Activated naive CD4-positive, alpha-beta T cell treated with anti-CD3 and anti-CD28 coated beads, Interleukin-2, amount 50 U/mL, for 24 hours (primary cell): ENCODE results near the gene PLAAT2.
"Not testable (repeated sequence)": the region's sequence is repeated elsewhere in the genome, so short reads cannot be mapped to it uniquely, and the experiment has no call there.

Source experiments
- H3K27ac Mint-ChIP-seq: one replicate; pipeline ENCODE4 v1.8.0; 2021; ENCODE audit warnings: mild to moderate bottlenecking, mixed read lengths
- H3K27me3 Mint-ChIP-seq: one replicate; pipeline ENCODE4 v1.8.0; 2021; ENCODE audit warnings: mixed read lengths
- H3K36me3 Mint-ChIP-seq: one replicate; pipeline ENCODE4 v1.8.0; 2021; ENCODE audit warnings: mixed read lengths
- H3K4me1 Mint-ChIP-seq: one replicate; pipeline ENCODE4 v1.8.0; 2021; ENCODE audit warnings: mixed read lengths
- H3K4me3 Mint-ChIP-seq: one replicate; pipeline ENCODE4 v1.8.0; 2021; ENCODE audit warnings: mild to moderate bottlenecking, mixed read lengths
- H3K9me3 Mint-ChIP-seq: one replicate; pipeline ENCODE4 v1.8.0; 2021; ENCODE audit warnings: mixed read lengths

The PLAAT2 gene

DNA sequence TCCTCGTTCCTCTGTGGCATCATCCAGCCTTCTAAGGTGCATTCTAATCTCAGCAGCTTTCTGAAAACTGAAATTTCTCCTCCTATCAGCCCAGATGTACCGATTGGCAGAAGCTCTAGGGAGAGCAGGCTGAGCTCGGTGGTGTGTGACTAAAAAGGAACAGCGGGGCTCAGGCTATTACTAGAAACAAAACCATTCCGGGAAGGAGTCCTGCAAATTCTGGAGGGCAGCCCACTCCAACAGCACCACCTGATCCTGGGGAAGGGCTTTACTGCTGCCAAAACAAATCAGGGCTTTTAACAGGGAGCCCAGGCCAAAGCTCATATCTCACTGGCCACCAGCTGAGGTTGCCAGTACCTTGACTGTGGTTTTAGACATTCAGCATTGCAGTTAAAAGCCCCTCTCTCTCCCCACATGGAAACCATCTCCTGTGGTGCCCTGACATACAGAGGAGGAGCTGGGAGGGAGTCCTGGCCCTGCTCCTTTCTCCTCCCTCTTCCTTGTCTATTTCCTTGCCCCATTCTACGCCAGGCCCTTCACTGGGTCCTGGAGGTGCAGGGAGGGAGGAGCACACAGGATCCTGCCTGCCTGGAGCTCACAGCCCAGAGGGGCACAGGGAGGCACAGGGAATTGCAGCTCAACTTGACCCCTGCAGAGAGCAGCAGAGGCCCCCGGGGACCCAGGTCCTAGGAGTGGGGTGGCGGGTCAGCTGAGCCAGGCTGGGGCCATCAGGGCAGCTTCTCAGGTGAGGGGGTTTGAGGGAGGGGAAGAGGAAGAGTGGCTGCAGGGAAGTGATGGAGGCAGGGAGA, 25.7 kb downstream of the PLAAT2 start:
- Mint-ChIP-seq H3K4me1 (peaks cover 92% of the 10 kb centered on the region), H3K27ac (peak overlapping the region; percentile 94), H3K4me3 (peak overlapping the region; percentile 83), H3K36me3 (peaks cover 3% of the 10 kb centered on the region), H3K9me3 (no peaks in the 10 kb centered on the region), H3K27me3 (no peaks in the 10 kb centered on the region)

DNA sequence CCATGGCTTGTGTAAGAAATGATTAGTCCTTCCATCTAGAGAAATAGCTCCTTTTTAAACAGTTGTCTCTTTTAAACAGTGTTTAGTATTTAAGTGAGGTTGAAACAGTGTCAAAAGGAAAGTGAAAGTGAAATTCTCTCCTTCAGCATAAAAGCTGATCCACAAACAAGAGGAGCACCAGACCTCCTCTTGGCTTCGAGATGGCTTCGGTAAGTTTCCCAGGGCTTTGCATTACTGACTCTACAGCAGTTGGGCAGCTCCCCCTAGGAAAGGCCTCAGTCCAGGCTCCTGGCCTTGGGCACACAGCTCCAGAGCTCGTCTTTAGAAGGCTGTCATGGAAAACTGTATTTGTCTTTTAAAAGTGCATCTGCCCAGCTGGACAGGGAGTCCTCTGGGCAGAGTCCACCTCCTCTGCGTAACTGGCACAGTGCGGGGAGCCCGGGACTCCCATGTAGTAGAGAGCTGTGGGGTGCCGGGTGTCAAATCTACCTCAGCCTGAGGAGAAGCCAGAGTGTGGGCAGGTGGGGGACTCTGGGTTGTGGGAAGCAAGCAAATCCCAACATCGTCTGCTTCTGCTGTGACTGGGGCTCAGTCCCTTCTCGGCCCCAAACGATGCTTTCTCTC, 26.4 kb downstream of the PLAAT2 start, which contains the start of gene PLAAT4:
Gene PLAAT4, plus strand, starts transcription at position 140 of the 624 bp plus-strand sequence. Its CDS starts 61 bp downstream, at position 201.
- H3K36me3 Mint-ChIP-seq: peaks cover 3% of the 10 kb centered on the region
- H3K4me1 Mint-ChIP-seq: peaks cover 92% of the 10 kb centered on the region
- H3K27me3 Mint-ChIP-seq: no peaks in the 10 kb centered on the region
- no peaks in the 10 kb centered on the region for H3K9me3 Mint-ChIP-seq
- peak within 1 kb of the TSS; percentile 83 for H3K4me3 Mint-ChIP-seq
- H3K27ac Mint-ChIP-seq: peak within 1 kb of the TSS; percentile 94

DNA sequence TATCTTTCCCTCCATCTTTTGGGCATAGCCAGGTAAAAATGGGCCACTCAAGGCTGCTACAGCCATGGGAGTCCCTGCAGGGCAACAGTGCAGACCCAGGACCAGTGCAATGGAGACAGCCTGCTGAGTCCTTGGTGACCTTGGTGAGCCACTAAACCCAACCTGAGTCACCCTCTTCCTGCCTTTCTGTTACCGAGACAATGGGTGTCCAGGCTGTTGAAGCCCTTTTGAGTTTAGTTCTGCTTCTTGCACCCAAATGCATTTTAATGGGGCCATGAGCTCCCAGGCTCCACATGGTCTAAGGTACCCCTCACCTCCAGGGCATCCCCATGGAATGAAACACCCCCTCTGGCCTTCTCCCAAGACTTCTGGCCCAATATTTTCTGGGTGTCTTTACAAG, 27.4 kb downstream of the PLAAT2 start:
- peak overlapping the region; percentile 83 for H3K4me3 Mint-ChIP-seq
- H3K4me1 Mint-ChIP-seq: peaks cover 96% of the 10 kb centered on the region
- H3K9me3 Mint-ChIP-seq: no peaks in the 10 kb centered on the region
- H3K27me3 Mint-ChIP-seq: no peaks in the 10 kb centered on the region
- H3K27ac Mint-ChIP-seq: peak overlapping the region; percentile 94
- H3K36me3 Mint-ChIP-seq: peaks cover 3% of the 10 kb centered on the region

DNA sequence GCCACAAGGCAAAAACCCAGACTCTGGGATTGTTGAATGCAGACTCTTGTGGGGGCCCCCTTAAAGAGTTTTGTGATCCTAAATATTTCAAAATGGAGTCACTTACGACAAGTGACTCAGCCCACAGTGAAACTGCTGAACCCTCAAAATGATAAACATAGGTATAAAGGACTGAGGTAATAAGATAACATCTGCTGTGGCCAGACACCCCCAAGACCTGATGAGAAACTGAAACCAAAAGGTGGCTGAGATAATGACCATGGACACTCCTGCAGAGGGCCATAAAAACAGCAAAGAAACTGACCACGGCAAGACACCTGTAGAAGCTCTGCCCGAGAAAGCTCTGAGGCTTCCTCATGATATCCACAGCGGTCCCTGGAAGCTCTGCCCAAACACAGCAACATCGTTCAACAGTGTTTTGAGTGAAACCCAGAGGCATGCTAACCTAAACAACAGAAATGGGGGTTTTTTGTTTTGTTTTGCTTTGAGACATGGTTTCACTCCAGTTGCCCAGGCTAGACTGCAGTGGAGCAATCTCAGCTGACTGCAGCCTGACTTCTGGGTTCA, 28.2 kb downstream of the PLAAT2 start:
- H3K27me3 Mint-ChIP-seq: no peaks in the 10 kb centered on the region
- peak overlapping the region; percentile 51 for H3K27ac Mint-ChIP-seq
- no peaks in the 10 kb centered on the region for H3K36me3 Mint-ChIP-seq
- H3K4me1 Mint-ChIP-seq: peaks cover 93% of the 10 kb centered on the region
- no peaks in the 10 kb centered on the region for H3K9me3 Mint-ChIP-seq
- peak overlapping the region; percentile 30 for H3K4me3 Mint-ChIP-seq

DNA sequence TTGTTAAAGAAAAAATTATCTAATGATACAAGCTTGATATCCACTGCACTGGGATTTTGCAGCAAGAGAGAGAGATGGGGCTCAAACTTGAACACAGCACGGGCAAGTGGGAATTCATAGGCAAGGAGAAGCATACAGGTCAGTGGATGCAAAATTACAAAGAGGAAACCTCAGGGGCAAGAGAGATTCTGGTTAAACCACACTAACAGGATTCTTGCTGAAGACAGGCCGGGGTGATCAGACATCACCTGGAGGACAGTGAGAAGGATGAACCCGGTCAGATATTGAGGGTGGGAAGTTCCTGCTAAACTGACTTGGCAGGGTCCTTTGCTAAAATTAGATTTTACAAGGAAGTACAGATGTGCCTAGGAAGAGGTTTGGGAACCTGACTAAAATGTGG, 29.1 kb downstream of the PLAAT2 start:
- H3K9me3 Mint-ChIP-seq: no peaks in the 10 kb centered on the region
- peak overlapping the region; percentile 91 for H3K27ac Mint-ChIP-seq
- peak overlapping the region; percentile 39 for H3K4me3 Mint-ChIP-seq

DNA sequence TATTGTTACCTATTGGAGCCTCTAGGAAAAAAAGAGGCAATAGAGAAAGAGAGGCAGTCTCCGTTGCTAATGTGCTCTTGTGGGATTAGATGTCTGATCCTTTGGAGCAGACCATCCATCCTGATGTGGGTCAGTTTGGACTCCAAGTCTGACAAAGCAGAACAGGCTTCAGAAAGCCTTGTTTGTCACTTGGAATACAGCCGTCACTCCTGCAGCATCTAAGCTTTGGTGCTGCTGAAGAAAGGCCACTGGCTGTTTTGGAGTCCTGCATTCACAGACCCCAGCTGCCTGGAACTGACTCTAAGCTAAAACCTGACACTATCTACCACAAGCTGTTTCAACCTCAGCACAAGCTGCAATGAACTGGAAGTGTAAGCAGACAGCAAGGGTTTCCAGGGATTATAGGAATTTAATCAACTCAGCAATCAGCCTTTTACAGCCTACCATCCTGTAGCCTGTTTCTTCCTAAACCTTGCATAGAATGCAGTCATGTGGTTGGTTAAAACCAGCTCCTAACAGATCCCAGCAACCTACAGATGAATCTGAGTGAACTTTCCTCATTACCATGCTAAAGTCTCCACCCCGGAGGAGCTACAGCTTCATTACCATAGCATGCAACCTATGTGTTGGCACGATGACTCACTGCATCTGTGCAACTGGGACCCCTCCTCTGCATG, 30.2 kb downstream of the PLAAT2 start:
- Mint-ChIP-seq H3K9me3 (no peaks in the 10 kb centered on the region), H3K27me3 (no peaks in the 10 kb centered on the region), H3K36me3 (no peaks in the 10 kb centered on the region), H3K27ac (no peak overlapping the region), H3K4me1 (peaks cover 89% of the 10 kb centered on the region), H3K4me3 (no peak overlapping the region)

More for the DNA sequence above, 29.1 kb downstream of the PLAAT2 start:
- H3K4me1 Mint-ChIP-seq: peaks cover 93% of the 10 kb centered on the region
- no peaks in the 10 kb centered on the region for H3K27me3 Mint-ChIP-seq
- H3K36me3 Mint-ChIP-seq: no peaks in the 10 kb centered on the region

DNA sequence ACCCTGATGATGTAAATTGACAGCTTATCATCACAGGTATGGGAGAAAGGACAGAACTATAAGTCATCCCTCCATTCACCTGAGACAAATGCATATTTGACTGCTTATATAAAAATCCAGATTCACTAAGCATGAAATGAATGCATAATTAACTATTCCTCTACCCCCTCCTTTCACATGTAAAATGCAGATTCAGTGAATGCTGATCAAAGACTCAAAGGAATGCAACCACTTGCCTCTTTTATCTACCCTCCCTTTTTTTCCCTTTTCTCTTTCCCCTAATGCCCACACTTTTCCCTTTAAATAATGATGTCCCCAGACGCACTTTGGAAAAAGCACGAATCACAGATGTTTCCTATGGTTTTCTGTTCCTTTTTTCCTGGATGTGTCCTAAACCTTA, 31.1 kb downstream of the PLAAT2 start:
- no peaks in the 10 kb centered on the region for H3K27me3 Mint-ChIP-seq
- peak overlapping the region; percentile 15 for H3K27ac Mint-ChIP-seq
- no peaks in the 10 kb centered on the region for H3K9me3 Mint-ChIP-seq
- peaks cover 86% of the 10 kb centered on the region for H3K4me1 Mint-ChIP-seq
- H3K4me3 Mint-ChIP-seq: peak overlapping the region; percentile 67
- H3K36me3 Mint-ChIP-seq: no peaks in the 10 kb centered on the region

DNA sequence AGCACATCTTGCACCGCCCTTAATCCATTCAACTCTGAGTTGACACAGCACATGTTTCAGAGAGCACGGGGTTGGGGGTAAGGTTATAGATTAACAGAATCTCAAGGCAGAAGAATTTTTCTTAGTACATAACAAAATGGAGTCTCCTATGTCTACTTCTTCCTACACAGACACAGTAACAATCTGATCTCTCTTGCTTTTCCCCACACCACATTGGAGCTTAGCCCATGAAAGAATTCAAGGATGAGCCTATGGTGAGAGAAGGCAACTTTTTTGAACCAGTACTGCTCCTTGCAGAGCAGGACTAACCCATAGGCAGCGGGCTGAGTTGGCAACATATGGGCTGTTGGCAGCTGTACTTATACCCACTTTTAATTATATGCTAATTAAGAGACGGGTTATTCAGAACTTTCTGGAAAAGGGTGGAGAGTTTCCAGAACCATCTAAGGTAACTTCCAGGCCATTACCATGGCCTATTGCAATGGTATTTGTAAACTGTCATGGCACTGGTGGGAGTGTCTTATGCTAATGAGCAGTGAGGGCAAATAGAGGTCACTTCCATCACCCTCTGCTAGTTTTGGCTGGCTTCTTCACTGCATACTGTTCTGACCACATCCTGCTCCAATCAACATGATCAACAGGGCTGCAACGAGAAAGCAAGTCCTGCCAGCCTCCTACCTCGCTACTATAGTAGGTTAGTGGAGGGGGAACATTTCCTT, 31.9 kb downstream of the PLAAT2 start:
- not testable (repeated sequence) for H3K36me3 Mint-ChIP-seq, H3K27me3 Mint-ChIP-seq, H3K9me3 Mint-ChIP-seq
- Mint-ChIP-seq H3K4me3 (peak overlapping the region; percentile 70), H3K27ac (peak overlapping the region; percentile 93), H3K4me1 (peaks cover 79% of the 10 kb centered on the region)

DNA sequence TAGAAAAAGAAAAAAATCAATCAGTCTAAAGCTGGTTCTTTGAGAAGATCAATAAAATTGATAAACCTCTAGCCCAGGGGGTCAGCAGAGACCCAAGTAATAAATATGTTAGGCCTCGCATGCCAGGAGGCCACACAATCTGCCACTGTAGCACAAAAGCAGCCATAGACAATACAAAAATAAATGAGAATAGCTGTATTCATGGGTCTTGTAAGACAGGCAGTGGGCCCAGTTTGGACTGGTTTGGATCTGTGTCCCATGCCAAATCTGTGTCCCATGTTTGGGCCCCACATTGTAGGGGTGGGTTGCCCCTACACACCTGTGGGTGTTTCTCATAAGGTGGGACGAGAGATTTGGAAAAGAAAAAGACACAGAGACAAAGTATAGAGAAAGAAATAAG, 33.2 kb downstream of the PLAAT2 start:
- H3K4me1 Mint-ChIP-seq: peaks cover 67% of the 10 kb centered on the region
- no peaks in the 10 kb centered on the region for H3K27me3 Mint-ChIP-seq
- no peaks in the 10 kb centered on the region for H3K9me3 Mint-ChIP-seq
- H3K36me3 Mint-ChIP-seq: no peaks in the 10 kb centered on the region
- H3K4me3 Mint-ChIP-seq: no peak overlapping the region
- peak overlapping the region; percentile 41 for H3K27ac Mint-ChIP-seq

DNA sequence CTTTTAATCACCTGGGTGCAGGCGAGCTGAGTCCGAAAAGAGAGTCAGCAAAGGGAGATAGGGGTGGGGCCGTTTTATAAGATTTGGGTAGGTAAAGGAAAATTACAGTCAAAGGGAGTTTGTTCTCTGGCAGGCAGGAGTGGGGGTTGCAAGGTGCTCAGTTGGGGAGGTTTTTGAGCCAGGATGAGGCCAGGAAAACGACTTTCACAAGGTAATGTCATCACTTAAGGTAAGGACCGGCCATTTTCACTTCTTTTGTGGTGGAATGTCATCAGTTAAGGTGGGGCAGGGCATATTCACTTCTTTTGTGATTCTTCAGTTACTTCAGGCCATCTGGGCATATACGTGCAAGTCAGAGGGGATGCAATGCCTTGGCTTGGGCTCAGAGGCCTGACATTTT, 33.8 kb downstream of the PLAAT2 start:
- H3K27me3 Mint-ChIP-seq, H3K36me3 Mint-ChIP-seq, H3K9me3 Mint-ChIP-seq, H3K4me3 Mint-ChIP-seq: not testable (repeated sequence)
- H3K4me1 Mint-ChIP-seq: peaks cover 61% of the 10 kb centered on the region
- H3K27ac Mint-ChIP-seq: peak overlapping the region; percentile 88

DNA sequence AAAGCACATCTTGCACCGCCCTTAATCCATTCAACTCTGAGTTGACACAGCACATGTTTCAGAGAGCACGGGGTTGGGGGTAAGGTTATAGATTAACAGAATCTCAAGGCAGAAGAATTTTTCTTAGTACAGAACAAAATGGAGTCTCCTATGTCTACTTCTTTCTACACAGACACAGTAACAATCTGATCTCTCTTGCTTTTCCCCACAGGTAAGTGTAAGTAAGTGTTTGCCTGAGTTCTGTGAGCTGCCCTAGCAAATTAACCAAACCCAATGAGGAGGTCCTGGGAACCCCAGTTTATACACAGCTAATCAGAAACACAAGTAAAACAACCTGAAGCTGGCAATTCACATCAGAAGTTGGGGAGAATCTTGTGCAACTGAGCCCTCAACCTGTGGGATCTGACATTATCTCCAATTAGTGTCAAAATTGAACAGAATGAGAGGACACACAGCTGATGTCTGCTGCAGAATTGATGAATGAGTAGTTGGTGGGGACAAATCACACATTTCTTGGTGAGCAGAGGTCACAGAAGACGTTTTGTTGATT, 34.4 kb downstream of the PLAAT2 start:
- Mint-ChIP-seq H3K4me1 (peaks cover 55% of the 10 kb centered on the region), H3K27ac (peak overlapping the region; percentile 2)
- H3K27me3 Mint-ChIP-seq, H3K36me3 Mint-ChIP-seq, H3K4me3 Mint-ChIP-seq, H3K9me3 Mint-ChIP-seq: not testable (repeated sequence)

DNA sequence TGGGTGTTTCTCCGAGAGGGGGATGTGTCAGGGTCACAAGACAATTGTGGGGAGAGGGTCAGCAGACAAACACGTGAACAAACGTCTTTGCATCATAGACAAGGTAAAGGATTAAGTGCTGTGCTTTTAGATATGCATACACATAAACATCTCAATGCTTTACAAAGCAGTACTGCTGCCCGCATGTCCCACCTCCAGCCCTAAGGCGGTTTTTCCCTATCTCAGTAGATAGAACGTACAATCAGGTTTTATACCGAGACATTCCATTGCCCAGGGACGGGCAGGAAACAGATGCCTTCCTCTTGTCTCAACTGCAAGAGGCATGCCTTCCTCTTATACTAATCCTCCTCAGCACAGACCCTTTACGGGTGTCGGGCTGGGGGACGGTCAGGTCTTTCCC, 35.0 kb downstream of the PLAAT2 start:
- H3K4me3 Mint-ChIP-seq, H3K27ac Mint-ChIP-seq, H3K27me3 Mint-ChIP-seq, H3K9me3 Mint-ChIP-seq, H3K36me3 Mint-ChIP-seq: not testable (repeated sequence)
- H3K4me1 Mint-ChIP-seq: peaks cover 49% of the 10 kb centered on the region

DNA sequence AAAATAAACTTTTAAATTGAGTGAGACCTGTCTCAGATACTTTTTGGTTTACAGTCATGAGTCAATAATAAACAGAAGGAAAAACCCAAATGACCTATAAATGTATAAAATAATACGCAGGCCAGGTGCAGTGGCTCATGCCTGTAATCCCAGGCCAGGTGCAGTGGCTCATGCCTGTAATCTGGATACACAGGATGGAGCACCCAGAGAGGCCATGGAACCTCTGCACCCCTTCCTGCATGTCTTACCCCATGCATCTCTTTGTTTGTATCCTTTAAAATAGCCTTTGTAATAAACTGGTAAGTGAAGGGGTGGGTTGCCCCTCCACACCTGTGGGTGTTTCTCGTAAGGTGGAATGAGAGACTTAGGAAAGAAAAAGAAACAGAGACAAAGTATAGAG, 35.5 kb downstream of the PLAAT2 start:
- H3K27me3 Mint-ChIP-seq: no peaks in the 10 kb centered on the region
- peaks cover 44% of the 10 kb centered on the region for H3K4me1 Mint-ChIP-seq
- H3K4me3 Mint-ChIP-seq: no peak overlapping the region
- H3K9me3 Mint-ChIP-seq: peaks cover 4% of the 10 kb centered on the region
- no peak overlapping the region for H3K27ac Mint-ChIP-seq
- H3K36me3 Mint-ChIP-seq: no peaks in the 10 kb centered on the region

DNA sequence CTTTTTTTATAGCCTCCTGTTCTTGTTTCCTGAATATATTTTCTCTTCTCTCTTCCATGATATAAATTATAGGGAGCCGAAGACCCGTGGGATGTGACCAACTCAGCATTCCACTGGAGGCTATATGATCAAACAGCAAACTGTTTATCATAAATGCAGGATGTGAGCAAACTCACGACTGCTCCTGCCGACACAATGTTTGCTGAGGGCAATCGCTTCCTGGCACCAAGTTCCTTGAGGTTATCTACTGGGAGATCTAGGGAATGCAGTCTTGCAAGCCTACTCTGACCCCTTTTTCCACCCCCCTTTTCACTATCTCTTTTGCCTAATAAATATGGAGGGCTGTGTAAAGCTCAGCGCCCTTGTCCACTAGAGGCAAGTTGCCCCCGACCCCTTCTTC, 40.0 kb downstream of the PLAAT2 start:
- H3K27ac Mint-ChIP-seq: no peak overlapping the region
- H3K27me3 Mint-ChIP-seq: no peaks in the 10 kb centered on the region
- H3K4me1 Mint-ChIP-seq: peaks cover 13% of the 10 kb centered on the region
- H3K9me3 Mint-ChIP-seq: peaks cover 4% of the 10 kb centered on the region
- H3K36me3 Mint-ChIP-seq: no peaks in the 10 kb centered on the region
- no peak overlapping the region for H3K4me3 Mint-ChIP-seq

DNA sequence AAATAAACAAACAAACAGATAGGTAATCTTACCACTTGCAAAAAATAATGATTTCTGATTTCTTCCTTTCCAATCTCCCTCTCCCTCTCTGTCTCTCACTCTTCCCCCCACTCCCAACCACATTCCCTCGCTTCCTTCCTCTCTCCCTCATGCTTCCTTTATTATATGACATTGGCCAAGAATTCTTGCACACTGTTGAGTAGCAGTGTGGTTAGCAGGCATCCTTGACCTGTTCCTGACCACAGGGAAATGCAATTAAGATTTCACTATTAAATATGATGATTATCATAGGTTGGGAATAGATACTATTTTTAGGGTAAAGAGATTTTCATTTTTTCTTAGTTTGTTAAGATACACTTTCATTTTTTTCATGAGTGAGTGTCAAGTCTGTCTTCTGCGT, 41.3 kb downstream of the PLAAT2 start:
- peaks cover 8% of the 10 kb centered on the region for H3K4me1 Mint-ChIP-seq
- H3K27me3 Mint-ChIP-seq: no peaks in the 10 kb centered on the region
- no peak overlapping the region for H3K27ac Mint-ChIP-seq
- H3K4me3 Mint-ChIP-seq: no peak overlapping the region
- H3K9me3 Mint-ChIP-seq: peaks cover 4% of the 10 kb centered on the region
- no peaks in the 10 kb centered on the region for H3K36me3 Mint-ChIP-seq
